Right cardiac atrium (tissue), 5 donors: ENCODE measurements around the gene CRYGS. TPM values are rescaled to one million over a fixed set of nuclear protein-coding genes. Genes with fewer than 3 reads are reported as not detected.

Experiments used
- ATAC-seq, 2 donors: fragments of 200-7000 bp; cut with Tn5 transposase; one replicate each; pipeline versions ENCODE4 v1.8.0 to v1.9.1; 2020; ENCODE audit warnings: moderate library complexity in 2 of 2, mild to moderate bottlenecking in 1 of 2
- DNase-seq, 3 donors: peaks; one replicate each; pipeline ENCODE4 v3.0.0-alpha.2; 2020
- H3K27ac ChIP-seq: one replicate; pipeline ENCODE4 v1.5.1; 2013; ENCODE audit warnings: mild to moderate bottlenecking, low read length, control low read depth, moderate library complexity
- H3K27me3 ChIP-seq: one replicate; pipeline ENCODE4 v1.6.1; 2013; ENCODE audit not compliant: control insufficient read depth, insufficient read depth
- H3K4me1 ChIP-seq: one replicate; pipeline ENCODE4 v1.6.1; 2013; ENCODE audit warnings: low read length; ENCODE audit not compliant: control insufficient read depth, insufficient read depth
- H3K4me3 ChIP-seq: one replicate; pipeline ENCODE4 v1.5.1; 2013; ENCODE audit warnings: low read length, control low read depth
- H3K9me3 ChIP-seq: one replicate; pipeline ENCODE4 v1.6.1; 2013; ENCODE audit warnings: low read length; ENCODE audit not compliant: control insufficient read depth
- WGBS: extraction: QIAGEN DNeasy Blood & Tissue Kit; methylation state at CpG from one replicate; pipeline ENCODE4 v1.1.7; 2013; 5-methylcytosine and 5-hydroxymethylcytosine counted together
- intact Hi-C, 4 donors: fragments of 100-400 bp; cut with DNase I; formaldehyde crosslinking; loops; one replicate each; pipeline versions ENCODE4 v1.11.0 to v1.14.0; 2022 to 2023
- polyA plus RNA-seq: library from polyadenylated mRNA; stranded (reverse); fragments of 200-250 nt; gene quantifications from one replicate; pipeline ENCODE4 v1.2.3, GENCODE V29; 2013
- total RNA-seq, 4 donors: library from RNA; stranded (reverse); fragmentation: NEBNext Ultra II Directional; extraction: Animal tissue kit (Norgen Biotek cat#: 25700); gene quantifications; one replicate each; pipeline ENCODE4 v1.2.1, GENCODE V29; 2021
- donor health status: healthy with polysubstance abuse.
- donor health status: DM: no; HTN: yes; CAD: no.
- donor health status: DM: no; HTN: no; CAD: no.
- donor health status: DM: no; HTN: yes; CAD: no; lungs with severe emphysema.
- donor health status: DM: yes; HTN: yes; CAD: no.

CRYGS gene
- total and polyA plus RNA-seq, 5 donors, result 1.3 to 2.0 (median 1.8) TPM

DNA sequence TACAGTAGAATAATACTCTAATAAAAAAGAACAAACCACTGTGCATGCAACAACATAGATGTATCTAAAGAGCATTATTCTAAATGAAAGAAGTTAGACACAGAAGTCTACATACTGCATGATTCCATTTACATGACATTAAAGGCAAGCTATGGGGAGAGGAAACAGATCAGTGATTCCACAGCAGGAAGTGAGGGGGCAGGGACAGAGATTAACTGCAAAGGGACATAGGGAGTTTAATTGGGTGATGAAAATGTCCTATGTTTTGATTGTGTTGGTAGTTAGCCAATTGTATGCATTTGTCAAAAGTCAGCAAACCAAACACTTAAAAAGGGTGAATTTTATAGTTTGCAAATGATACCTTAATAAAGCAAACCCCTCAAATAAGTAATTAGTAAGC is 13.8 kb downstream of the CRYGS start:
- DNase-seq, result no peak

DNA sequence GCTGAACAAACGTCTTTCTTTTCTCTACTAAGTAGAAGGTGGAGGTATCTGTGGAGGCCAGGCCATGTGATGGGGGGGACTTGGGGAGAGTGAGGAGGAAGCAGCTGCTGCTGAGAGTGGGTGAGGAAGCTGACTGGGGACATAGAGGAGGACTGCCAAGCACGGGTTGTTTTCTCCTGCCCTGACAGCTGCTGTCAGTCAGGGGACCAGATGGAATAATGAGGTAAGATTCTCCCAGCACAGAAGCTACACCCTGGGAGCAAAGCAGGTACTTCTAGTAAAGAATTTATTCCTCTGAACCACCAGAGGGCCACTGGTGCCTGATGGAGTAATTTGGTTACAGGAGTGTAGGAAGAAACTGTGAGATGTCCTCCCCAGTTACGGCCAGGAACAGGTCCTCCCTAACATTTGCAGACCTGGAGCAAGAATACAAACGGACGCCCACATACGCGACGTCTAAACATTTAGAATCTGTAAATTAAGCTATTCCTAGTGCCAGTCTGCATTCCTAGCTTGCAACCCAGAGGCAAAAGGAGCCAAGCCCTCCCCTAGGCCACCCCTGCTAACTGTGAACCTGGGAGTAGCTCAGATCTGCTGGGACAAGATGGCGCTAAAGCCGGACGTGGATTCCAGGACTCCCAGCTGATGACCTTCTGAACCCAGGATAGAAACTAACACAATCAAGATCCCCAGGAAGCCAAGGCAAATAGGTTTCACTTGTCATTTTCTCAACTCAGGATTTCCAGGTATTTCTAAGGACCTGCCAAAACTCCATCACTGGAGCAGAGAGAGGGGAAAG is 14.8 kb downstream of the CRYGS start:
- Histone ChIP-seq H3K9me3 (no peaks in the 10 kb centered on the region), H3K4me1 (no peaks in the 10 kb centered on the region), H3K27me3 (no peaks in the 10 kb centered on the region), H3K4me3 (no peak overlapping the region), H3K27ac (no peak overlapping the region)
- 79% methylated on average over 11 of the region's 11 CpGs for WGBS
- DNase-seq, result peak in 1 of 3 donors; percentile 45
- ATAC-seq, result peak in 1 of 2 donors; percentile 68
- intact Hi-C loops, result no loop called here

More for the DNA sequence above, 13.8 kb downstream of the CRYGS start:
- no peak overlapping the region for H3K4me3 ChIP-seq
- ATAC-seq, result no peak
- no peak overlapping the region for H3K27ac ChIP-seq
- H3K4me1 ChIP-seq, result no peaks in the 10 kb centered on the region
- intact Hi-C loops, result loop anchor here in 2 of 4 donors (10.0 kb wide), 2 partner anchors 266 to 276 kb away; no protein-coding TSS in a partner anchor
- no peaks in the 10 kb centered on the region for H3K27me3 ChIP-seq
- H3K9me3 ChIP-seq, result no peaks in the 10 kb centered on the region

DNA sequence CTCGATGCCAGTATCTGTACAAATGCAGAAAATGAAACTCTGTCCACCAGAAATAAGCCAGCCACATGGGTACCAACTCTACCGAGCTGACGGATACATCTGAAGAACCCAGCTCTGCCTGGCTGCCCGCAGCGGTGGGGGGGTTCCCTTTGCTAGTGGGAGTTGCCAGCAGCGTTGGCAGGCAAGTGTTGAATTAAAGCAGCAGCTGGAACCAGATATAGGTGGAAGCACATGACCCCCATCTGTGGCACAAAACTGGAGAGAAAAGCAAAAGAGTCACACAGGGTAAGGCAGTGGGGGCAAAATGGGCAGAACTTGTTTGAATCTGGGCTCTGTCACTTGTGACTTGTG is 17.9 kb downstream of the CRYGS start:
- 63% methylated on average over 6 of the region's 6 CpGs for WGBS
- Histone ChIP-seq H3K27me3 (no peaks in the 10 kb centered on the region), H3K4me3 (no peak overlapping the region), H3K27ac (no peak overlapping the region), H3K9me3 (no peaks in the 10 kb centered on the region), H3K4me1 (no peaks in the 10 kb centered on the region)
- DNase-seq (no peak), ATAC-seq (no peak)
- intact Hi-C loops, result no loop called here

GRCh38 chr3:186525369-186526255 is 18.6 kb downstream of the CRYGS start:
- no peak for ATAC-seq
- Histone ChIP-seq H3K4me3 (no peak overlapping the region), H3K4me1 (no peaks in the 10 kb centered on the region), H3K27ac (no peak overlapping the region), H3K9me3 (no peaks in the 10 kb centered on the region), H3K27me3 (no peaks in the 10 kb centered on the region)
- no peak for DNase-seq
- WGBS, result 68% methylated on average over 9 of the region's 9 CpGs
- intact Hi-C loops, result no loop called here

GRCh38 chr3:186524616-186525015 is 19.6 kb downstream of the CRYGS start:
- DNase-seq (no peak), ATAC-seq (no peak)
- intact Hi-C loops, result no loop called here
- Histone ChIP-seq H3K27me3 (no peaks in the 10 kb centered on the region), H3K4me3 (no peak overlapping the region), H3K27ac (no peak overlapping the region), H3K4me1 (no peaks in the 10 kb centered on the region), H3K9me3 (no peaks in the 10 kb centered on the region)
- WGBS, result 95% methylated on average over 6 of the region's 6 CpGs

DNA sequence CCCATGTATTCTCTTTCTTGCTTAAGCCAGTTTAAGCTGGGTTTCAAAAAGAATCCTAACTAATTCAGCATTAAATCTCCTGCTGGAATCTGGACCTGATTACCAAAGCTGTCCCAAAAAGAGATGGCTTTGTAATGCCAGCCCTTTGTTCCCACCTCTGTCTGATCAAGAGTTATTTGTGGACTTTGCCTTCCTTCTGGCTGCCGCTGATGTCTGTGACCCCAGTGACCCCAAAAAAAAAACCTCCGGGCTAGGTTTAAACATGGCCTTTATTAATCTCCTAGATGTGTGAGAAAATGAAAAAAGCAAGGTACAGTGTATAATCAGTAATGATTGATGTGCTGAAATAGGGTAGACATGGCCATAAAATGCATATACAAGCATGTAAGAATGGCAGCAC is 20.7 kb downstream of the CRYGS start:
- Histone ChIP-seq H3K27ac (no peak overlapping the region), H3K9me3 (no peaks in the 10 kb centered on the region), H3K27me3 (no peaks in the 10 kb centered on the region), H3K4me1 (no peaks in the 10 kb centered on the region), H3K4me3 (no peak overlapping the region)
- DNase-seq (no peak), ATAC-seq (no peak)
- 28% methylated on average over 2 of the region's 2 CpGs for WGBS
- intact Hi-C loops, result no loop called here

GRCh38 chr3:186523022-186523421 is 21.2 kb downstream of the CRYGS start:
- WGBS, result 97% methylated on average over 6 of the region's 6 CpGs
- Histone ChIP-seq H3K9me3 (no peaks in the 10 kb centered on the region), H3K27ac (no peak overlapping the region), H3K27me3 (no peaks in the 10 kb centered on the region), H3K4me1 (no peaks in the 10 kb centered on the region), H3K4me3 (no peak overlapping the region)
- ATAC-seq (no peak), DNase-seq (no peak)
- intact Hi-C loops, result no loop called here

DNA sequence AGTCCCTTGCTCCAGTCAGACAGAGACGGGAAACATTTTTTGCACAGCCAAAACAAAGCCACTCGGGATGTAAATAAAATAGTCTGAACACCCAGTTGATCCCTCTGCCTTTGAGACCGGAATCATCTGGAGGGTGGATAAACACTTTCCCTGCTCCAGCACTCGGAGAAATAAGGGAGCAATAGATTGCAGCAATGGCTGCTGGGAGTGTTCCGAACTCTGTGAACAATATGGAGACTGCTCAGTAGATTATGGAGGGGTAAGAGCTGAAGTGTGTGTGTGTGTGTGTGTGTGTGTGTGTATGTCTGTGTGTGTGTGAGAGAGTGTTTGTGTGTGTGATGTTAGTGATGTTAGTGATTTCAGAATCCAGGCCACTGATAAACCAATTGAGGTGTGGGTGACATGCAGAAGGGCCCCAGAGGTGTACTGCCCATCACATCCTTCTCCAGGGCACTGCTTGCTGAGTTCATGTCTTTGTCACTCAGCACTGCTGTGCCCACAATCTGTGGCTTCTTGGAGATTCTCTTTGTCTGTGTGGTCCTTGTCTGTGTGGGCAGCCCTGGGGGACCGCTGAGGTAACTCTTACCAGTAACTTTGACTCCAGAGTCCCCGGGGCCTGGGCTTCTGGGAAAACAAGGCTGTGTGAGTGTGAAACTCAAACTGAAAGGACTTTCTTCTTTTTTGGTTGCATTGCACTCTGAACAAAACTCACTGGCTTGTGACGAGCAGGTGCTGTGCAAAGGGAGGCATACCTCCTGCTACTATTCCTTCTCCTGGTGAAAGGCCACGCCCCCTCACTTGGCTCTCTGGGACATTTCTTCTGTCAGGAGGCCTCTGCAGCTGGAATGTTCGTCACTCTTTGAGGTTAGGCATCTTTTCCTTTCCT is 23.0 kb downstream of the CRYGS start:
- no peaks in the 10 kb centered on the region for H3K27me3 ChIP-seq
- no peak for DNase-seq
- intact Hi-C loops, result no loop called here
- H3K9me3 ChIP-seq, result peaks cover 3% of the 10 kb centered on the region
- no peak overlapping the region for H3K4me3 ChIP-seq
- 69% methylated on average over 10 of the region's 10 CpGs for WGBS
- ATAC-seq, result no peak
- H3K27ac ChIP-seq, result no peak overlapping the region
- H3K4me1 ChIP-seq, result no peaks in the 10 kb centered on the region

- H3K27me3 ChIP-seq, result no peaks in the 10 kb centered on the region
- H3K9me3 ChIP-seq, result peaks cover 3% of the 10 kb centered on the region
- H3K4me1 ChIP-seq, result no peaks in the 10 kb centered on the region
- 58% methylated on average over 5 of the region's 5 CpGs for WGBS
- H3K4me3 ChIP-seq, result no peak overlapping the region
- intact Hi-C loops, result no loop called here
- ATAC-seq (no peak), DNase-seq (no peak)
- no peak overlapping the region for H3K27ac ChIP-seq
Measured at GRCh38 chr3:186520431-186520830, 23.7 kb downstream of the CRYGS start.

DNA sequence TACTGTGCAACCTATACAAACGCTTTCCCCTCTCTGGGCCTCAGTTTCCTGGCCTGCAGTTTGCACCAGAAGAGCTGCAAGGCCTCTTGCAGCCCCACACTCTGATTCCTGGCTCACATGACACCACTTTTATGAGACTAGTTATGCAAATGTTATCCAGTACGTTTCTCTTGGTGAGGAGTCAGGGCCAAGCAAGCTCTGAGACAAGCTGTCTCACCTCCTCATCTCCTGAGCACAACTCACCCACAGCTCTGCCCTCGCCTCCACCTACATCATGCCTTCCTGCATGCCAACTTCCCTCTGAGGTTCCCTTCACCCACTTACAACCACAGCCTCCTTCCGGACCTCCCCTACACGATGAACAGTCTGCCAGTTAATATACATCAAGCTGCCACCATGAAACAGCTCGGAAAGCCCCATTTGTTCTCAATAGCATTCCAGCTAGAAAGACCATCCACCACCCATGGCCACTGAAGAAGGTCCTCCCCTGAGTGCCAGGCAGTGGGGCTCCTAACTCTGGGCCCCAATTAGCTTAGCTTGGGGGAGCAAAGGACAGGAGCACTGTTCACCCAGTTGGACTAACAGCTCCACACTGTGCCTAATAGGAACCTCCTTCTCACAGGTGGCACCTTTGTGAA is 25.0 kb downstream of the CRYGS start:
- H3K27ac ChIP-seq, result no peak overlapping the region
- H3K27me3 ChIP-seq, result no peaks in the 10 kb centered on the region
- DNase-seq (no peak), ATAC-seq (no peak)
- H3K4me1 ChIP-seq, result no peaks in the 10 kb centered on the region
- H3K9me3 ChIP-seq, result peaks cover 3% of the 10 kb centered on the region
- intact Hi-C loops, result no loop called here
- no peak overlapping the region for H3K4me3 ChIP-seq
- WGBS, result 66% methylated on average over 6 of the region's 6 CpGs
